ENCODE measurements around the gene ARPC5. TPM values are rescaled to one million over a fixed set of nuclear protein-coding genes. Genes with fewer than 3 reads are reported as not detected.
A peak's percentile ranks its signal among the peaks of the same experiment; 100 is the strongest.

ARPC5 gene
- total and polyA plus RNA-seq, 9 of the 15 experiments (the other 6 are each of a cell fraction or from before 2014, with no cell fraction given), result 71.8 to 150 (median 91.6) TPM

GRCh38 chr1:183576537-183576936 lies 59.0 kb downstream of the ARPC5 start (continued):
- TF ChIP-seq, protein P1, sequence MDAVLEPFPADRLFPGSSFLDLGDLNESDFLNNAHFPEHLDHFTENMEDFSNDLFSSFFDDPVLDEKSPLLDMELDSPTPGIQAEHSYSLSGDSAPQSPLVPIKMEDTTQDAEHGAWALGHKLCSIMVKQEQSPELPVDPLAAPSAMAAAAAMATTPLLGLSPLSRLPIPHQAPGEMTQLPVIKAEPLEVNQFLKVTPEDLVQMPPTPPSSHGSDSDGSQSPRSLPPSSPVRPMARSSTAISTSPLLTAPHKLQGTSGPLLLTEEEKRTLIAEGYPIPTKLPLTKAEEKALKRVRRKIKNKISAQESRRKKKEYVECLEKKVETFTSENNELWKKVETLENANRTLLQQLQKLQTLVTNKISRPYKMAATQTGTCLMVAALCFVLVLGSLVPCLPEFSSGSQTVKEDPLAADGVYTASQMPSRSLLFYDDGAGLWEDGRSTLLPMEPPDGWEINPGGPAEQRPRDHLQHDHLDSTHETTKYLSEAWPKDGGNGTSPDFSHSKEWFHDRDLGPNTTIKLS (IDR thresholded peaks at IDR 0.05; ENCODE audit: borderline replicate concordance, low read depth), result no peak

- FAIRE-seq, result no peak
- H2AFZ ChIP-seq (ENCODE audit: low read depth, low read length), result no peak overlapping the region
- no peaks in the 10 kb centered on the region for H3K36me3 ChIP-seq (ENCODE audit: control insufficient read depth, insufficient read depth, low read length)
- H3K79me2 ChIP-seq (ENCODE audit: control insufficient read depth, insufficient read depth, low read length), result no peaks in the 10 kb centered on the region
- no peak for DNase-seq (ENCODE audit: extremely low read depth in 1 of 4, low spot score in 3 of 4)
- TF ChIP-seq ZFP30 (CRISPR knock-in tag; IDR thresholded peaks at IDR 0.05; ENCODE audit: borderline replicate concordance) (no peak), MEIS2 (IDR thresholded peaks at IDR 0.05; ENCODE audit: partially characterized antibody) (peak; percentile 31), ZNF311 (CRISPR knock-in tag; IDR thresholded peaks at IDR 0.05) (no peak), CREBBP (IDR thresholded peaks at IDR 0.05; ENCODE audit: low read depth, low read length) (no peak), MYBL2 (IDR thresholded peaks at IDR 0.05; ENCODE audit: low read depth) (no peak), MYBL2 (CRISPR knock-in tag; IDR thresholded peaks at IDR 0.05; ENCODE audit: borderline replicate concordance) (no peak), DDX20 (tag; IDR thresholded peaks at IDR 0.05; ENCODE audit: low read depth) (no peak)
- TF ChIP-seq, protein P2, sequence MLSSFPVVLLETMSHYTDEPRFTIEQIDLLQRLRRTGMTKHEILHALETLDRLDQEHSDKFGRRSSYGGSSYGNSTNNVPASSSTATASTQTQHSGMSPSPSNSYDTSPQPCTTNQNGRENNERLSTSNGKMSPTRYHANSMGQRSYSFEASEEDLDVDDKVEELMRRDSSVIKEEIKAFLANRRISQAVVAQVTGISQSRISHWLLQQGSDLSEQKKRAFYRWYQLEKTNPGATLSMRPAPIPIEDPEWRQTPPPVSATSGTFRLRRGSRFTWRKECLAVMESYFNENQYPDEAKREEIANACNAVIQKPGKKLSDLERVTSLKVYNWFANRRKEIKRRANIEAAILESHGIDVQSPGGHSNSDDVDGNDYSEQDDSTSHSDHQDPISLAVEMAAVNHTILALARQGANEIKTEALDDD (IDR thresholded peaks at IDR 0.05), result no peak
- ATAC-seq, result no peak
- no peak overlapping the region for H3K27ac ChIP-seq (ENCODE audit: extremely low read depth, low read depth, low read length)
- H3K4me3 ChIP-seq, result no peak overlapping the region
- ChIA-PET POLR2A (no interaction called here), CTCF (ENCODE audit: low intra/inter-chr PET ratio) (interaction anchor here (0.6 kb wide), 1 partner anchor 584 kb away, joined by 3 read pairs; no protein-coding TSS in a partner anchor)
- peaks cover 43 to 50% of the 10 kb centered on the region in 2 experiments for H3K27me3 ChIP-seq (ENCODE audit: control insufficient read depth in 2 of 2, insufficient read depth in 2 of 2, low read length in 2 of 2)
- in situ Hi-C loops (cut with MboI) (no loop called here), intact Hi-C loops (cut with micrococcal nuclease) (no loop called here)
- no peaks in the 10 kb centered on the region for H3K9me3 ChIP-seq (replicated peaks; ENCODE audit: control insufficient read depth, insufficient read depth, low read depth, low read length)
- H3K9me1 ChIP-seq (ENCODE audit: control insufficient read depth, insufficient read depth, low read length), result no peaks in the 10 kb centered on the region
- peaks cover 3 to 4% of the 10 kb centered on the region in 2 experiments; a peak in 2 of 5 replicates for H3K4me1 ChIP-seq (replicated peaks in 1 of 2; ENCODE audit: control insufficient read depth in 2 of 2, insufficient read depth in 2 of 2, low read length in 2 of 2)
- no peak overlapping the region for H3K4me2 ChIP-seq (ENCODE audit: insufficient read depth, low read length)
- H4K20me1 ChIP-seq (replicated peaks; ENCODE audit: control insufficient read depth, insufficient read depth, low read length), result peaks cover 5% of the 10 kb centered on the region
- no TSS peak for BruUV-seq (replicated peaks)
- 0% methylated on average over 5 of the region's 5 CpGs for WGBS (ENCODE audit: insufficient coverage, low coverage, missing lambda C conversion rate)
- no peak overlapping the region for H3K9ac ChIP-seq (ENCODE audit: insufficient read depth in 1 of 2, low read depth in 2 of 2, low read length in 2 of 2)
Measured at GRCh38 chr1:183575606-183576005, 60.0 kb downstream of the ARPC5 start.

Data from K562 (cell line).